H9 (cell line): ENCODE results near the gene TRAF5. TPM values are rescaled to one million over a fixed set of nuclear protein-coding genes. Genes with fewer than 3 reads are reported as not detected.
A peak's percentile ranks its signal among the peaks of the same experiment; 100 is the strongest.

Source experiments
- DNase-seq: peaks from one replicate; pipeline ENCODE4 v3.0.0-alpha.2; 2017
- H2AFZ ChIP-seq: one replicate; pipeline ENCODE4 v1.6.1; 2013; ENCODE audit warnings: mild to moderate bottlenecking, low read length, control low read depth, moderate library complexity
- H2AK5ac ChIP-seq: 2 replicates; pipeline ENCODE4 v1.6.1; 2013; ENCODE audit warnings: low read length, control low read depth, mixed read lengths; ENCODE audit not compliant: insufficient read length
- H2BK120ac ChIP-seq: one replicate; pipeline ENCODE4 v1.6.1; 2013; ENCODE audit warnings: low read depth, mild to moderate bottlenecking, low read length, control low read depth, inconsistent platforms; ENCODE audit not compliant: poor library complexity, severe bottlenecking
- H2BK12ac ChIP-seq: 2 replicates; pipeline ENCODE4 v1.6.1; 2013; ENCODE audit warnings: low read length, control low read depth, mixed read lengths, low read depth; ENCODE audit not compliant: insufficient read length
- H2BK15ac ChIP-seq: 2 replicates; pipeline ENCODE4 v1.6.1; 2013; ENCODE audit warnings: low read depth, low read length, control low read depth
- H2BK20ac ChIP-seq: one replicate; pipeline ENCODE4 v1.6.1; 2013; ENCODE audit warnings: low read depth, mild to moderate bottlenecking, low read length, control low read depth, inconsistent platforms; ENCODE audit not compliant: poor library complexity, severe bottlenecking
- H2BK5ac ChIP-seq: 2 replicates; pipeline ENCODE4 v1.6.1; 2013; ENCODE audit warnings: low read length, control low read depth, mixed read lengths; ENCODE audit not compliant: insufficient read length
- H3K14ac ChIP-seq: 2 replicates; pipeline ENCODE4 v1.6.1; 2013; ENCODE audit warnings: low read length, control low read depth; ENCODE audit not compliant: insufficient read depth
- H3K18ac ChIP-seq: 2 replicates; pipeline ENCODE4 v1.6.1; 2013; ENCODE audit warnings: low read depth, mild to moderate bottlenecking, mixed read lengths, low read length, control low read depth; ENCODE audit not compliant: insufficient read length
- H3K23ac ChIP-seq: 2 replicates; pipeline ENCODE4 v1.6.1; 2013; ENCODE audit warnings: low read length, control low read depth, mixed read lengths, low read depth; ENCODE audit not compliant: insufficient read length
- H3K23me2 ChIP-seq: 2 replicates; pipeline ENCODE4 v1.6.1; 2013; ENCODE audit warnings: low read depth, mild to moderate bottlenecking, mixed read lengths, low read length, control low read depth; ENCODE audit not compliant: insufficient read length, poor library complexity, severe bottlenecking
- H3K27ac ChIP-seq: 2 replicates; pipeline ENCODE4 v1.5.1; 2013; ENCODE audit warnings: low read length, control low read depth, mixed read lengths, low read depth; ENCODE audit not compliant: insufficient read length
- H3K27me3 ChIP-seq: 2 replicates; pipeline ENCODE4 v1.6.1; 2013; ENCODE audit warnings: low read length, control low read depth, inconsistent platforms; ENCODE audit not compliant: insufficient read depth
- H3K4ac ChIP-seq: 2 replicates; pipeline ENCODE4 v1.6.1; 2013; ENCODE audit warnings: low read depth, mild to moderate bottlenecking, control low read depth, inconsistent platforms, low read length, moderate library complexity
- H3K4me1 ChIP-seq: 2 replicates; pipeline ENCODE4 v1.6.1; 2013; ENCODE audit warnings: low read length, control low read depth, inconsistent platforms; ENCODE audit not compliant: insufficient read depth
- H3K4me2 ChIP-seq: 2 replicates; pipeline ENCODE4 v1.6.1; 2013; ENCODE audit warnings: low read length, control low read depth, mixed read lengths; ENCODE audit not compliant: insufficient read length, insufficient read depth
- H3K56ac ChIP-seq: 2 replicates; pipeline ENCODE4 v1.6.1; 2013; ENCODE audit warnings: low read depth, mild to moderate bottlenecking, mixed read lengths, low read length, control low read depth; ENCODE audit not compliant: insufficient read length
- H3K79me1 ChIP-seq: 2 replicates; pipeline ENCODE4 v1.6.1; 2013; ENCODE audit warnings: low read depth, mild to moderate bottlenecking, moderate library complexity, low read length, control low read depth, inconsistent platforms; ENCODE audit not compliant: insufficient read depth, poor library complexity, severe bottlenecking
- H3K79me2 ChIP-seq: 2 replicates; pipeline ENCODE4 v1.6.1; 2013; ENCODE audit warnings: low read length, control low read depth, inconsistent platforms; ENCODE audit not compliant: insufficient read depth
- H3K9ac ChIP-seq: 2 replicates; pipeline ENCODE4 v1.6.1; 2013; ENCODE audit warnings: low read length, control low read depth, mixed read lengths; ENCODE audit not compliant: insufficient read length; ENCODE audit errors: extremely low read depth
- H3K9me3 ChIP-seq: one replicate; pipeline ENCODE4 v1.6.1; 2013; ENCODE audit warnings: low read depth, low read length, inconsistent platforms; ENCODE audit not compliant: control insufficient read depth
- H3T11ph ChIP-seq: one replicate; pipeline ENCODE4 v1.6.1; 2013; ENCODE audit warnings: mild to moderate bottlenecking, low read length, control low read depth, inconsistent platforms
- H4K20me1 ChIP-seq: one replicate; pipeline ENCODE4 v1.6.1; 2013; ENCODE audit not compliant: control insufficient read depth, insufficient read length, insufficient read depth
- H4K5ac ChIP-seq: 2 replicates; pipeline ENCODE4 v1.6.1; 2013; ENCODE audit warnings: low read depth, mild to moderate bottlenecking, mixed read lengths, low read length, control low read depth; ENCODE audit not compliant: insufficient read length
- H4K8ac ChIP-seq: replicated peaks from 2 replicates; pipeline ENCODE4 v1.6.1; 2013; ENCODE audit warnings: low read length, control low read depth, mixed read lengths, low read depth; ENCODE audit not compliant: insufficient read length
- H4K91ac ChIP-seq: 2 replicates; pipeline ENCODE4 v1.6.1; 2013; ENCODE audit warnings: low read depth, mild to moderate bottlenecking, moderate library complexity, mixed read lengths, low read length, control low read depth; ENCODE audit not compliant: insufficient read length
- H3K27ac Mint-ChIP-seq, 3 experiments: 2 replicates in 2 of 3; 3 replicates in 1 of 3; pipeline ENCODE4 v1.8.0; 2020 to 2021; ENCODE audit warnings: mixed read lengths in 3 of 3, mild to moderate bottlenecking in 1 of 3, moderate library complexity in 1 of 3
- H3K27me3 Mint-ChIP-seq: 2 replicates; pipeline ENCODE4 v1.8.0; 2021; ENCODE audit warnings: low read depth, mild to moderate bottlenecking, moderate library complexity, mixed read lengths
- H3K36me3 Mint-ChIP-seq, 3 experiments: 2 replicates in 2 of 3; 3 replicates in 1 of 3; pipeline ENCODE4 v1.8.0; 2020 to 2021; ENCODE audit warnings: low read depth in 3 of 3, mixed read lengths in 3 of 3; ENCODE audit not compliant: insufficient read depth in 1 of 3
- H3K4me1 Mint-ChIP-seq, 2 experiments: 2 replicates each; pipeline ENCODE4 v1.8.0; 2020; ENCODE audit warnings: mixed read lengths in 2 of 2
- H3K4me3 Mint-ChIP-seq, 2 experiments: 2 replicates in 1 of 2; 3 replicates in 1 of 2; pipeline ENCODE4 v1.8.0; 2020 to 2021; ENCODE audit warnings: mild to moderate bottlenecking in 2 of 2, mixed read lengths in 2 of 2, moderate library complexity in 1 of 2
- H3K9me3 Mint-ChIP-seq, 2 experiments: 2 replicates in 1 of 2; 3 replicates in 1 of 2; pipeline ENCODE4 v1.8.0; 2020; ENCODE audit warnings: mild to moderate bottlenecking in 2 of 2, mixed read lengths in 2 of 2, moderate library complexity in 1 of 2
- CTCF ChIP-seq: fragments of 200-600 bp; sonication (generic); conservative IDR thresholded peaks from 3 replicates; pipeline ENCODE4 v1.8.0; 2021; ENCODE audit warnings: antibody characterized with exemption, mild to moderate bottlenecking
- WGBS: extraction: QIAGEN DNeasy Blood & Tissue Kit; methylation state at CpG from one replicate; pipeline ENCODE4 v1.1.7; 2013; ENCODE audit warnings: missing lambda C conversion rate, low lambda C conversion rate, mixed read lengths; ENCODE audit not compliant: insufficient read length; ENCODE audit errors: extremely low coverage; 5-methylcytosine and 5-hydroxymethylcytosine counted together
- total RNA-seq: library from RNA; stranded (reverse); gene quantifications from 2 replicates; pipeline ENCODE4 v1.2.1, GENCODE V29; 2021

The TRAF5 gene
- total RNA-seq, 1 experiment from 2014 or later: 19.1 TPM

GRCh38 chr1:211353562-211354212 lies 27.1 kb downstream of the TRAF5 start:
- Histone ChIP-seq H3K23me2 (no peaks in the 10 kb centered on the region), H2BK12ac (no peak overlapping the region), H2BK20ac (no peak overlapping the region), H4K91ac (no peak overlapping the region), H3K18ac (no peak overlapping the region), H2BK5ac (no peak overlapping the region), H2BK15ac (no peak overlapping the region), H3K9ac (no peak overlapping the region), H2AFZ (no peak overlapping the region), H3K9me3 (no peaks in the 10 kb centered on the region), H3K27me3 (no peaks in the 10 kb centered on the region), H3K23ac (no peak overlapping the region), H3K27ac (no peak overlapping the region), H2AK5ac (no peak overlapping the region), H3K4me1 (no peaks in the 10 kb centered on the region), H3K79me2 (no peaks in the 10 kb centered on the region), H4K20me1 (no peaks in the 10 kb centered on the region), H4K8ac (no peak overlapping the region), H3K56ac (no peak overlapping the region), H4K5ac (no peak overlapping the region), H2BK120ac (no peak overlapping the region), H3T11ph (no peak overlapping the region), H3K79me1 (no peaks in the 10 kb centered on the region), H3K4ac (no peak overlapping the region), H3K14ac (no peak overlapping the region), H3K4me2 (no peak overlapping the region)
- H3K27ac Mint-ChIP-seq: peak overlapping the region in 1 of 3 experiments; percentile 52; a peak in 1 of 7 replicates
- no peak for DNase-seq
- H3K27me3 Mint-ChIP-seq: no peaks in the 10 kb centered on the region
- 0 out of 4 replicates have a peak, but pooled peaks cover 0 to 4% of the 10 kb centered on the region in 2 experiments for H3K4me1 Mint-ChIP-seq
- peaks cover 20 to 39% (median 24%) of the 10 kb centered on the region in 3 experiments for H3K36me3 Mint-ChIP-seq
- no CpG with 5 or more reads among the region's 1 CpG for WGBS
- no peak overlapping the region for H3K4me3 Mint-ChIP-seq
- H3K9me3 Mint-ChIP-seq: peaks cover 11 to 18% of the 10 kb centered on the region in 2 experiments
- no peak for TF ChIP-seq CTCF
